Activated CD4-positive, alpha-beta memory T cell treated with anti-CD3 and anti-CD28 coated beads for 36 hours (primary cell): Measurements from ENCODE around the gene ZNF280D. TPM values are rescaled to one million over a fixed set of nuclear protein-coding genes. Genes with fewer than 3 reads are reported as not detected.

ENCODE experiments used
- CTCF ChIA-PET: fragments of 350-600 bp; sonication (Branson Sonifier 250); formaldehyde crosslinking; loops from one replicate; lab custom pipeline; 2021; ENCODE audit warnings: antibody characterized with exemption, inconsistent platforms; lab: Charles Lee
- POLR2A ChIA-PET: fragments of 350-600 bp; sonication (Branson Sonifier 250); formaldehyde crosslinking; loops from one replicate; lab custom pipeline; 2021; ENCODE audit warnings: antibody characterized with exemption; lab: Charles Lee
- DNase-seq: peaks from one replicate; pipeline ENCODE4 v3.0.0-alpha.2; 2020
- H3K27ac Mint-ChIP-seq: one replicate; pipeline ENCODE4 v1.8.0; 2021; ENCODE audit warnings: mixed read lengths
- H3K27me3 Mint-ChIP-seq: one replicate; pipeline ENCODE4 v1.8.0; 2021; ENCODE audit warnings: mixed read lengths
- H3K36me3 Mint-ChIP-seq: one replicate; pipeline ENCODE4 v1.8.0; 2021; ENCODE audit warnings: mixed read lengths
- H3K4me1 Mint-ChIP-seq: one replicate; pipeline ENCODE4 v1.8.0; 2021; ENCODE audit warnings: low read depth, mixed read lengths
- H3K4me3 Mint-ChIP-seq: one replicate; pipeline ENCODE4 v1.8.0; 2021; ENCODE audit warnings: mild to moderate bottlenecking, mixed read lengths
- H3K9me3 Mint-ChIP-seq: one replicate; pipeline ENCODE4 v1.8.0; 2021; ENCODE audit warnings: mixed read lengths
- intact Hi-C: fragments of 100-400 bp; cut with micrococcal nuclease; formaldehyde crosslinking; loops from one replicate; pipeline ENCODE4 v1.15.1; 2023
- total RNA-seq, 2 experiments: library from RNA; stranded (reverse); gene quantifications; one replicate each; pipeline ENCODE4 v1.2.3, GENCODE V29; 2021

ZNF280D gene
- total RNA-seq, 2 experiments from 2014 or later = 18.0 to 19.3 TPM

- no peak overlapping the region for H3K27ac Mint-ChIP-seq
- no peaks in the 10 kb centered on the region for H3K36me3 Mint-ChIP-seq
- no peaks in the 10 kb centered on the region for H3K4me1 Mint-ChIP-seq
- peaks cover 7% of the 10 kb centered on the region for H3K27me3 Mint-ChIP-seq
- intact Hi-C loops = no loop called here
- ChIA-PET CTCF (no interaction called here), POLR2A (no interaction called here)
- H3K4me3 Mint-ChIP-seq = no peak overlapping the region
- no peak for DNase-seq
- H3K9me3 Mint-ChIP-seq = peaks cover 7% of the 10 kb centered on the region
Measured at GRCh38 chr15:56616551-56616950, 116.8 kb downstream of the ZNF280D start.

DNA sequence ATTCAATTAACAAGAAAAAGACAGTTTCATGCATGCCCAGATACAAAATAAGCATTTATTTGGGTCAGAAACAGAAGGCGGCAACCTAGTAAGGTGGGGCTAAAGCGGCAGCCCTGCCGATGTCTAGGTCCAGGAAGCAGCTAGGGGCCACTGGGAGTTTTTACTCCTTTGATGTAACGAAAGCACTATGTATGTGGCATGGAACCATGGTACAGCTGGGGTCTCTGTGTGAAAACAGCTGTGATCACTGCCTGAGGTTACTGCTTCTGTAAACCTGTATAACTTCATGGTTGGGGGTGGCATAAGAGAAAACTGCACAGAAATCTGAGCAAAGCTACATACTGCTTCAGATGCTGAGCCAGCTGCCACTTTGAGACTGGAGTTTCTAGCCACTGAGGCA is 119.5 kb downstream of the ZNF280D start:
- intact Hi-C loops = no loop called here
- no peaks in the 10 kb centered on the region for H3K9me3 Mint-ChIP-seq
- POLR2A ChIA-PET = no interaction called here

DNA sequence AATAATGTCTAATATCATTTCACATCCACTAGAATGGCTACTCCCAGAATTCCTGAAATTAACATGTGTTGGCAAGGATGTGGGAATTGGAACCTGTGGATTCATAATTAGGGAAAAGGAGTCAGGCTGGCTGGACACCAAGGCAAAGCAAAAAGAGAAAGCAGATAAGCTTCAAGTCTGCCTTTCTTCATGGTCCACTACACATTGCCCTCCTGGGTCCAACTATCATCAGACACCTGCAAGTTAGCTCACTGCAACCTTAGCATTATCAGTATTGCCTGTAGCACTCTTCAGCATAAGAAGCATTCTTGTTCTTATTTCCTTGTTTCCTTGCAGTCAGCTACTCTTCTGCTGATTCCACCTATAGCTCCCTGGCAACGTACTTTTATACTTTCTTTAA is 124.3 kb downstream of the ZNF280D start:
- CTCF ChIA-PET = no interaction called here
- intact Hi-C loops = no loop called here
- POLR2A ChIA-PET = no interaction called here
- Mint-ChIP-seq H3K36me3 (no peaks in the 10 kb centered on the region), H3K27me3 (peaks cover 24% of the 10 kb centered on the region), H3K4me1 (no peaks in the 10 kb centered on the region), H3K4me3 (no peak overlapping the region), H3K27ac (no peak overlapping the region), H3K9me3 (peaks cover 7% of the 10 kb centered on the region)
- no peak for DNase-seq

More for the DNA sequence above, 119.5 kb downstream of the ZNF280D start:
- Mint-ChIP-seq H3K27me3 (peaks cover 10% of the 10 kb centered on the region), H3K27ac (no peak overlapping the region), H3K36me3 (no peaks in the 10 kb centered on the region), H3K4me3 (no peak overlapping the region), H3K4me1 (no peaks in the 10 kb centered on the region)
- CTCF ChIA-PET = interaction anchor here (1.4 kb wide), 1 partner anchor 256 kb away, joined by 4 read pairs; no protein-coding TSS in a partner anchor
- DNase-seq = no peak

DNA sequence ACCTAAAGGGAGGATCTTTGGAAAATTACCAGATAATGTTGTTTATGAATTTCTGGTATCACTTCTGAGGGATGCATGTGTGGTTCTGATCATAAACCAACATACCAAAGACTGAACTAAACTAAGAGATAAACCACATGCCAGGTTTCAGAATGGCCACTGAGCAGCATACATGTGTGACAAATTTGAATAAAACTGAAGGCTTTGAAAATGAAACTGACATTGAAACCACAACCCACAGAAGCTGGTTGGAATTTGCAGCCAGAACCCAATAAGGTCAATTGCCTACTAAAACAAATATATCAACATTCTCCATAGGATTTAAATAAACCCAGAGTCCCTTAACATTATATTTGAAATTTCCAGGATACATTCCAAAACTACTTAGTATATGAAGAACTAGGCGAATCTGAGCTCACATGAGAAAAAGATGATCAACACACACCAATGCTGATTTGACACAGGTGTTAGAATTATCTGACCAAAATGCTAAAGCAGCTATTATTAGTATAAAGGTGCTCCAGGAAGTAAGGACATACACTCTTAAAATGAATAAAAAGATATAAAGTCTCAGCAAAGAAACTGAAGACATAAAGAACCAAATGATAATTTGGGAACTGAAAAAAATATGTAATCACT is 125.0 kb downstream of the ZNF280D start:
- ChIA-PET POLR2A (no interaction called here), CTCF (no interaction called here)
- intact Hi-C loops = no loop called here
- Mint-ChIP-seq H3K4me1 (no peaks in the 10 kb centered on the region), H3K27me3 (peaks cover 20% of the 10 kb centered on the region), H3K27ac (no peak overlapping the region), H3K9me3 (peaks cover 7% of the 10 kb centered on the region), H3K4me3 (no peak overlapping the region), H3K36me3 (no peaks in the 10 kb centered on the region)
- DNase-seq = no peak

- peaks cover 25% of the 10 kb centered on the region for H3K9me3 Mint-ChIP-seq
- ChIA-PET POLR2A (no interaction called here), CTCF (no interaction called here)
- no peak overlapping the region for H3K27ac Mint-ChIP-seq
- DNase-seq = no peak
- no peaks in the 10 kb centered on the region for H3K36me3 Mint-ChIP-seq
- H3K4me1 Mint-ChIP-seq = no peaks in the 10 kb centered on the region
- H3K4me3 Mint-ChIP-seq = no peak overlapping the region
- H3K27me3 Mint-ChIP-seq = peaks cover 11% of the 10 kb centered on the region
- intact Hi-C loops = no loop called here
Measured at GRCh38 chr15:56602253-56602652, 131.1 kb downstream of the ZNF280D start.

DNA sequence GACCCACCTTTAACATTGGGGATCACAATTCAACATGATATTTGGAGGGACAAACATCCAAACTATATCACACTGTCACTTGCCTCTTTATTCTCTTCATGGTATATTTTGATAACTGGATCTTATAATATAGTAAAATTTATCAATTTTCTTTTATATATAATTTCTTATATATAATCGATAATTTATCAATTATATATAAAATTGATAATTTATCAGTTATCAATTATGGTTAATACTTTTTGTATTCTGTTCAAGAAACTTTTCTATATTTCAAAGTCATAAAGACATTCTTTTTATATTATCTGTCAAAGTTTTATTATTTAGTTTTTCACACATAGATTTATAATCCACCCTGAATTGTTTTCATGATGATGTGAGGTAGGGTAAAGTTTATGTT is 132.9 kb downstream of the ZNF280D start:
- POLR2A ChIA-PET = no interaction called here
- Mint-ChIP-seq H3K4me3 (no peak overlapping the region), H3K4me1 (no peaks in the 10 kb centered on the region), H3K36me3 (no peaks in the 10 kb centered on the region), H3K9me3 (peaks cover 22% of the 10 kb centered on the region), H3K27ac (no peak overlapping the region), H3K27me3 (peaks cover 4% of the 10 kb centered on the region)
- no peak for DNase-seq
- intact Hi-C loops = no loop called here
- CTCF ChIA-PET = no interaction called here

DNA sequence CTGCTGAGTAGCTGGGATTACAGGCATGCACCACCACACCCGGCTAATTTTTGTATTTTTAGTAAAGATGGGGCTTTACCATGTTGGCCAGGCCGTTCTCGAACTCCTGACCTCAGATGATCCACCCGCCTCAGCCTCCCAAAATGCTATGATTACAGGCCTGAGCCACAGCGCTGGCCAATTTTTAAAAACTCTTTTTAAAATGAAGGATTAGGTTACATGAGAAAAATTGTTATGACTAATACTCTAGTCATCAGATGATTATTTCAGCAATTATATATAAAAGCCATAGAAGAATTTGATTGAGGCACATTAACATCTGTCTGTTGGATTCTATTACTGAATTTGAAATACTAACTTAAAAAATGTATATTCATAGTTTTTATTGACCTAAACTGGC is 134.3 kb downstream of the ZNF280D start:
- Mint-ChIP-seq H3K27me3 (peaks cover 2% of the 10 kb centered on the region), H3K9me3 (peaks cover 18% of the 10 kb centered on the region), H3K4me1 (no peaks in the 10 kb centered on the region), H3K4me3 (no peak overlapping the region), H3K36me3 (no peaks in the 10 kb centered on the region), H3K27ac (no peak overlapping the region)
- no peak for DNase-seq
- ChIA-PET CTCF (no interaction called here), POLR2A (no interaction called here)
- intact Hi-C loops = no loop called here

DNA sequence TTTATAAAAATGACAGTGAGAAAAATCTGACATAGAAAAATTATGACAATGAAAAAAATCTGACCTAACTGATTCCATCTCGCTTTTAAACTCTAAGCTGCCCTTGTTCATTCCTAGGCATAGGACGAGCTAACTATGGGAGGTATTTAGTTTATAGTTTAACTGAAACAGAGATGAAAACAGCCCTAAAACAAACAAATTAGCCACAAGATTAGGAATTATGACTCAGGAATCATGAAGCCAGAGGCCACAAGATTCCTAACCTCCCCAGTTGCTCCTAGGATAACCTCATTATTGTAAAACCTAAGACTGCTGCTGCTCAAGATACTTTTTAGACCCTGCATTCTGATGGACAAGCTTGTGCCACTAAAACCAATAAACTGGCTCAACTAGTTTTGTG is 145.6 kb downstream of the ZNF280D start:
- Mint-ChIP-seq H3K27me3 (peaks cover 2% of the 10 kb centered on the region), H3K4me3 (no peak overlapping the region), H3K4me1 (no peaks in the 10 kb centered on the region), H3K27ac (no peak overlapping the region), H3K9me3 (peaks cover 35% of the 10 kb centered on the region), H3K36me3 (peaks cover 7% of the 10 kb centered on the region)
- intact Hi-C loops = no loop called here
- no peak for DNase-seq
- POLR2A ChIA-PET = no interaction called here
- CTCF ChIA-PET = no interaction called here

GRCh38 chr15:56586206-56586605 is 147.1 kb downstream of the ZNF280D start:
- ChIA-PET CTCF (no interaction called here), POLR2A (no interaction called here)
- DNase-seq = no peak
- no peaks in the 10 kb centered on the region for H3K4me1 Mint-ChIP-seq
- H3K27ac Mint-ChIP-seq = no peak overlapping the region
- peaks cover 35% of the 10 kb centered on the region for H3K9me3 Mint-ChIP-seq
- H3K4me3 Mint-ChIP-seq = no peak overlapping the region
- intact Hi-C loops = no loop called here
- peaks cover 7% of the 10 kb centered on the region for H3K36me3 Mint-ChIP-seq
- peaks cover 2% of the 10 kb centered on the region for H3K27me3 Mint-ChIP-seq

GRCh38 chr15:56582785-56583184 is 150.5 kb downstream of the ZNF280D start:
- Mint-ChIP-seq H3K4me1 (no peaks in the 10 kb centered on the region), H3K36me3 (peaks cover 6% of the 10 kb centered on the region), H3K27ac (no peak overlapping the region), H3K27me3 (no peaks in the 10 kb centered on the region), H3K9me3 (peaks cover 30% of the 10 kb centered on the region), H3K4me3 (no peak overlapping the region)
- ChIA-PET POLR2A (no interaction called here), CTCF (no interaction called here)
- intact Hi-C loops = no loop called here
- DNase-seq = no peak

Other genes starting within 250 kb of the ZNF280D start
- gene TCF12, start 185.1 kb upstream of the ZNF280D start, total RNA-seq = 10 to 100 TPM; 63.7 to 64.6 TPM